Tibial nerve (tissue), 4 donors: ENCODE results near the gene CLEC20A. TPM values are rescaled to one million over a fixed set of nuclear protein-coding genes. Genes with fewer than 3 reads are reported as not detected.

Experiments used
- DNase-seq, 2 donors: peaks; one replicate each; pipeline ENCODE4 v3.0.0-alpha.2; 2019; ENCODE audit warnings: low spot score in 2 of 2
- H3K27ac ChIP-seq, 4 donors: fragments of 200-600 bp; sonication (generic) in 3 of 4; one replicate each; pipeline ENCODE4 v1.5.1; 2017 to 2019; ENCODE audit warnings: mild to moderate bottlenecking in 1 of 4
- H3K27me3 ChIP-seq, 2 donors: fragments of 200-600 bp; sonication (generic) in 1 of 2; one replicate each; pipeline versions ENCODE4 v1.5.1 to v1.6.0; 2017 to 2019
- H3K36me3 ChIP-seq, 3 donors: fragments of 200-600 bp; sonication (generic); one replicate each; pipeline ENCODE4 v1.5.1; 2018 to 2019
- H3K4me1 ChIP-seq, 4 donors: fragments of 200-600 bp; sonication (generic) in 3 of 4; one replicate each; pipeline ENCODE4 v1.5.1; 2017 to 2019
- H3K4me3 ChIP-seq, 4 donors: fragments of 200-600 bp; sonication (generic) in 3 of 4; one replicate each; pipeline ENCODE4 v1.5.1; 2017 to 2019; ENCODE audit warnings: mild to moderate bottlenecking in 1 of 4, moderate library complexity in 1 of 4
- H3K9me3 ChIP-seq, 4 donors: fragments of 200-600 bp; sonication (generic) in 3 of 4; one replicate each; pipeline ENCODE4 v1.5.1; 2017 to 2019
- CTCF ChIP-seq, 5 experiments: fragments of 200-600 bp in 3 of 5; fragments of 450-650 bp in 2 of 5; sonication (generic) in 3 of 5; IDR thresholded peaks; one replicate each; pipeline ENCODE4 v1.5.1; 2016 to 2019; ENCODE audit warnings: antibody characterized with exemption in 5 of 5, mild to moderate bottlenecking in 3 of 5, moderate library complexity in 2 of 5
- EP300 ChIP-seq, 2 donors: sonication (generic); formaldehyde crosslinking; IDR thresholded peaks; one replicate each; pipeline ENCODE4 v1.6.1; 2017; ENCODE audit warnings: antibody characterized with exemption in 2 of 2, mild to moderate bottlenecking in 1 of 2
- POLR2A ChIP-seq, 2 donors: fragments of 450-650 bp; IDR thresholded peaks; one replicate each; pipeline ENCODE4 v1.6.1; 2017; ENCODE audit warnings: antibody characterized with exemption in 2 of 2, mild to moderate bottlenecking in 2 of 2, moderate library complexity in 2 of 2
- WGBS, 2 donors: methylation state at CpG; one replicate each; pipeline ENCODE4 v1.1.5; 2018; 5-methylcytosine and 5-hydroxymethylcytosine counted together
- total RNA-seq, 4 donors: library from RNA; depleted of rRNA; stranded (reverse); fragments of >200 nt; gene quantifications; one replicate each; pipeline ENCODE4 v1.1.0, GENCODE V29; 2016

CLEC20A gene
- total RNA-seq, 4 donors from 2014 or later, result 1.5 to 4.6 TPM; not detected in 2

- no peak for DNase-seq
- Histone ChIP-seq H3K27ac (no peak overlapping the region), H3K36me3 (no peaks in the 10 kb centered on the region), H3K27me3 (no peaks in the 10 kb centered on the region), H3K4me1 (no peaks in the 10 kb centered on the region), H3K9me3 (no peaks in the 10 kb centered on the region), H3K4me3 (no peak overlapping the region)
- TF ChIP-seq EP300 (IDR thresholded peaks at IDR 0.05) (no peak), CTCF (IDR thresholded peaks at IDR 0.05) (no peak), POLR2A (IDR thresholded peaks at IDR 0.05) (no peak)
- WGBS, 2 donors, result 88 to 90% methylated on average over 10 of the region's 10 CpGs
Measured at GRCh38 chr1:178500936-178501554, 4.3 kb upstream of the CLEC20A start.

DNA sequence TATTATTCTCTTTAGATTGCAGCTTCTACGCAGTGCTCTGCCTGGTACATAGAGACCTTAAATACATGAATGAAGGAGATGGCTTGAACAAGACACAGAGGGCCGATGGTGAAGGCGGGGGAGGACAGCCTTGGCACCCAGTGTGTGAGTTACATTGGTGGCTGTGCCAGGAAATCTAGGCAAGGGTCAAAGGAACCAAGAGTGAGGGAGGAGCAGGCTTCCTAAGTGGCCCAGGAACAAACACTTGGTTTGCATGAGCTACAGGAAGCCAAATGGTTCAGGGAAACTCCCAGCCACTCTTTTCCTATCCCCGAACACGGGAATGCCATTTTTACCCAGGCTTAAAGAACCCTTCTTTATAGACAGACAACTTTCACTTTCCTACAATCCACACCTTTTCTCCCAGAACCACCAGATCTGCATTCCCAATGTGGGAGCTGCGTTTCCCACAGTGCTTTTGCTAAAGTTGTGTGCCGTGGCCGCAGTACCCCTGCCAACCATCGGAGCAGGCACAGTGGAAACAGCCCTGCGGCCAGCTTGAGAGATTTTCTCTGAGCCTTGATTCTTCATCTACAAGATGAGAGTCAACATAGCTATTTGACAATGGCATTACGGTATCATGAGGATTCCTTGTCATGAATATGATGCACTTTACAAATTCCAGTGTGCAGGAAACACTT is 3.5 kb upstream of the CLEC20A start:
- 77 to 79% methylated on average over 11 of the region's 11 CpGs for WGBS, 2 donors
- TF ChIP-seq POLR2A (IDR thresholded peaks at IDR 0.05) (no peak), CTCF (IDR thresholded peaks at IDR 0.05) (no peak), EP300 (IDR thresholded peaks at IDR 0.05) (no peak)
- Histone ChIP-seq H3K27ac (no peak overlapping the region), H3K27me3 (no peaks in the 10 kb centered on the region), H3K4me1 (no peaks in the 10 kb centered on the region), H3K36me3 (no peaks in the 10 kb centered on the region), H3K4me3 (no peak overlapping the region), H3K9me3 (no peaks in the 10 kb centered on the region)
- no peak for DNase-seq

DNA sequence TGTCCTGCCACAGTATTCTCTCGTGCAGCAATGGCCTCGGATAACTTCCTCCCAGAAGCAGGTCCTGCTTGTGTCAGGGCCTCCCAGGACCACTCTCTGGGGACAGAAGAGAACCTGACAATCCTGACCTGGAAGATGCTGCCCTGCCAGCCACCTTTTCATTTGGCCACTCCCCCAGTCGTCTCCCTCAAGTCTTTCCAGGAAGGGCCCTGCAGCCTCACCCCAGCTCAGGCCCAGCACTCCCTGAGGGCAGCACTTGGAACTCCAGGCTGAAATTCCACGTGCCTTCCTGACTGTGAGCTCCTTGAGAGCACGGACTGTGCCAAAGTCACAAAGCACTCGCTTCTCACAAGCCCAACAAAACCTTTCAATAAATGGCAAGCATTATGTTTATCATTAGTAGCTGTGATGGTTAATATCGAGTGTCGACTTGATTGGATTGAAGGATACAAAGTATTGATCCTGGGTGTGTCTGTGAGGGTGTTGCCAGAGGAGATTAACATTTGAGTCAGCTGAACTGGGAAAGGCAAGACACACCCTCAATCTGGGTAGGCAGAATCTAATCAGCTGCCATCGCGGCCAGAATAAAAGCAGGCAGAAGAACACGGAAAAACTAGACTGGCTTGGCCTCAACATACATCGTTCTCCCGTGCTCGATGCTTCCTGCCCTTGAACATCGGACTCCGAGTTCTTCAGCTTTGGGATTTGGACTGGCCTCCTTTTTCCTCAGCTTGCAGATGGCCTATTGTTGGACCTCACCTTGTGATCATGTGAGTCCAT is 2.3 kb upstream of the CLEC20A start:
- H3K27me3 ChIP-seq, result no peaks in the 10 kb centered on the region

DNA sequence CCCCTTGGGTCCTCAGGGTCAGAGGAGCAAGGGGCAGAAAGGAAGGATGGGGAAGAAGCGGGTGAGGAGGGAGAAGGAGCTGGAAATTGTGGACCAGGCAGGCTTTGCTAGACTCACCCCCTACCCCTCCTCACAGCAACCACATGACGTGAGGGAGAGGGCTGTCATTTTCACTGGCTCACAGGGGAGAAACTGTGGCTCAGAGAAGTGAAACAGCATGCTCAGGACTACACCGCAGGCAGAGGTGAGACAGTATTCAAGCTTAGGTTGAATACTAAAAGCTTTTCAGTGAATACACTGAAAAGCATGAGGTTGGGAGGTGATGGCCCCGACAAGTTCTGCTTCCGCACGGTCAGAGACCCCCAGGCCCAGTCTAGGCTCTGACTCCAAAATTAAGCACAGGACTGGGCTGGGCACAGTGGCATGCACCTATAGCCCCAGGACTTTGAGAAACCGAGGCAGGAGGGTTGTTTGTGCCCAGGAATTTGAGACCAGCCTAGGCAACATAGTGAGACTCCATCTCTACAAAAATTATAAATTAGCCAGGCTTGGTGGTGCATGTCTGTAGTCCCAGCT is 1.2 kb upstream of the CLEC20A start:
- 89 to 95% methylated on average over 7 of the region's 7 CpGs for WGBS, 2 donors
- Histone ChIP-seq H3K27me3 (no peaks in the 10 kb centered on the region), H3K27ac (no peak overlapping the region), H3K4me1 (no peaks in the 10 kb centered on the region), H3K9me3 (no peaks in the 10 kb centered on the region), H3K4me3 (no peak overlapping the region), H3K36me3 (no peaks in the 10 kb centered on the region)
- DNase-seq, result no peak
- no peak for TF ChIP-seq EP300 (IDR thresholded peaks at IDR 0.05)
- no peak for TF ChIP-seq POLR2A (IDR thresholded peaks at IDR 0.05)
- TF ChIP-seq CTCF (IDR thresholded peaks at IDR 0.05), result no peak

More for the DNA sequence above, 2.3 kb upstream of the CLEC20A start:
- no peak overlapping the region for H3K4me3 ChIP-seq
- H3K27ac ChIP-seq, result no peak overlapping the region
- H3K9me3 ChIP-seq, result no peaks in the 10 kb centered on the region
- no peak for DNase-seq
- WGBS, 2 donors, result 85 to 87% methylated on average over 16 of the region's 16 CpGs
- H3K4me1 ChIP-seq, result no peaks in the 10 kb centered on the region
- TF ChIP-seq EP300 (IDR thresholded peaks at IDR 0.05), result no peak
- TF ChIP-seq POLR2A (IDR thresholded peaks at IDR 0.05), result no peak
- TF ChIP-seq CTCF (IDR thresholded peaks at IDR 0.05), result no peak
- no peaks in the 10 kb centered on the region for H3K36me3 ChIP-seq
